Body of pancreas (tissue), 4 donors: ENCODE data around the gene CHN1. TPM values are rescaled to one million over a fixed set of nuclear protein-coding genes. Genes with fewer than 3 reads are reported as not detected.

Experiments
- ATAC-seq: fragments of 150-250 bp; one replicate; pipeline ENCODE4 v1.9.1; 2016
- DNase-seq, 4 donors: peaks; one replicate each; pipeline ENCODE4 v3.0.0-alpha.2; 2019
- H3K27ac ChIP-seq, 4 donors: fragments of 200-600 bp; sonication (generic); 1 replicate in 3 of 4; 2 replicates in 1 of 4; pipeline versions ENCODE4 v1.5.1 to v1.6.1; 2016 to 2019; ENCODE audit warnings: mild to moderate bottlenecking in 1 of 4, mixed read lengths in 1 of 4, moderate library complexity in 1 of 4
- H3K27me3 ChIP-seq, 2 donors: fragments of 200-600 bp; sonication (generic); one replicate each; pipeline ENCODE4 v1.6.0; 2016; ENCODE audit warnings: mild to moderate bottlenecking in 1 of 2
- H3K36me3 ChIP-seq, 2 donors: fragments of 200-600 bp; sonication (generic); replicated peaks in 1 of 2; 2 replicates each; pipeline ENCODE4 v1.5.1; 2016; ENCODE audit warnings: low read depth in 2 of 2; ENCODE audit not compliant: insufficient read depth in 1 of 2
- H3K4me1 ChIP-seq: fragments of 200-600 bp; sonication (generic); one replicate; pipeline ENCODE4 v1.6.0; 2016
- H3K4me3 ChIP-seq, 2 donors: fragments of 200-600 bp; sonication (generic); 1 replicate in 1 of 2; 2 replicates in 1 of 2; pipeline ENCODE4 v1.5.1; 2016 to 2019
- H3K9me3 ChIP-seq, 3 donors: fragments of 200-600 bp; sonication (generic); 1 replicate in 2 of 3; 2 replicates in 1 of 3; pipeline ENCODE4 v1.5.1; 2016
- POLR2A ChIP-seq, 3 donors: fragments of 450-650 bp; IDR thresholded peaks; one replicate each; pipeline ENCODE4 v1.6.1; 2016; ENCODE audit warnings: antibody characterized with exemption in 3 of 3, mild to moderate bottlenecking in 2 of 3
- WGBS, 2 donors: methylation state at CpG; one replicate each; pipeline ENCODE4 v1.1.5; 2017; 5-methylcytosine and 5-hydroxymethylcytosine counted together
- intact Hi-C: fragments of 100-400 bp; cut with DNase I; formaldehyde crosslinking; loops from one replicate; pipeline ENCODE4 v1.15.1; 2023
- total RNA-seq, 2 donors: library from RNA; depleted of rRNA; stranded (reverse); fragments of >200 nt; gene quantifications; one replicate each; pipeline ENCODE4 v1.1.0, GENCODE V29; 2016
- TF ChIP-seq, protein P1 (sequence below), 7 experiments: fragments of 450-650 bp in 4 of 7; fragments of 200-600 bp in 3 of 7; sonication (generic) in 3 of 7; IDR thresholded peaks; one replicate each; pipeline ENCODE4 v1.5.1; 2016 to 2019; ENCODE audit warnings: antibody characterized with exemption in 7 of 7

The CHN1 gene
- total RNA-seq, 2 donors from 2014 or later, result 2.9 to 11.9 TPM

DNA sequence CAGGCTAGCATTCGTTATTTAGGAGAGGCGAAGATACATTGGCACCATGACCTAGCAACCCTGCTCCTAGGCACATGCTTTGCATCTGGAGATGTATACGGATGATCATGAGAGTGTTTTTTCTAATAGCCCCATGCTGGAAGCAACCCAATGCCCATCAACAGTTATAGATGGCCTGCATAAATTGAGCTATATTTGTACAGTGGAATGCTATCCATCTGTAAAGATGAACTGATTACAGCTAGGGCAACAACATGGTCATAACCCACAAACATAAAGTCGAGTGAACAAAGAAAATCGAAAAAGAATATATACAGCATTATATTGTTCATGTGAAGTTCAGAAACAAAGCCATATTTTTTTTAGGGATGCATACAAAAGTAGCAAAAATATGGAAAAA, 220.3 kb downstream of the CHN1 start:
- WGBS, 2 donors, result 83 to 85% methylated on average over 5 of the region's 5 CpGs
- intact Hi-C loops, result no loop called here
- Histone ChIP-seq H3K4me3 (no peak overlapping the region), H3K36me3 (no peaks in the 10 kb centered on the region), H3K27me3 (no peaks in the 10 kb centered on the region), H3K4me1 (no peaks in the 10 kb centered on the region), H3K9me3 (no peaks in the 10 kb centered on the region), H3K27ac (no peak overlapping the region)
- no peak for ATAC-seq
- DNase-seq, result no peak
- no peak for TF ChIP-seq POLR2A (IDR thresholded peaks at IDR 0.05)
- TF ChIP-seq, protein P1, sequence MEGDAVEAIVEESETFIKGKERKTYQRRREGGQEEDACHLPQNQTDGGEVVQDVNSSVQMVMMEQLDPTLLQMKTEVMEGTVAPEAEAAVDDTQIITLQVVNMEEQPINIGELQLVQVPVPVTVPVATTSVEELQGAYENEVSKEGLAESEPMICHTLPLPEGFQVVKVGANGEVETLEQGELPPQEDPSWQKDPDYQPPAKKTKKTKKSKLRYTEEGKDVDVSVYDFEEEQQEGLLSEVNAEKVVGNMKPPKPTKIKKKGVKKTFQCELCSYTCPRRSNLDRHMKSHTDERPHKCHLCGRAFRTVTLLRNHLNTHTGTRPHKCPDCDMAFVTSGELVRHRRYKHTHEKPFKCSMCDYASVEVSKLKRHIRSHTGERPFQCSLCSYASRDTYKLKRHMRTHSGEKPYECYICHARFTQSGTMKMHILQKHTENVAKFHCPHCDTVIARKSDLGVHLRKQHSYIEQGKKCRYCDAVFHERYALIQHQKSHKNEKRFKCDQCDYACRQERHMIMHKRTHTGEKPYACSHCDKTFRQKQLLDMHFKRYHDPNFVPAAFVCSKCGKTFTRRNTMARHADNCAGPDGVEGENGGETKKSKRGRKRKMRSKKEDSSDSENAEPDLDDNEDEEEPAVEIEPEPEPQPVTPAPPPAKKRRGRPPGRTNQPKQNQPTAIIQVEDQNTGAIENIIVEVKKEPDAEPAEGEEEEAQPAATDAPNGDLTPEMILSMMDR (IDR thresholded peaks at IDR 0.05), result no peak

DNA sequence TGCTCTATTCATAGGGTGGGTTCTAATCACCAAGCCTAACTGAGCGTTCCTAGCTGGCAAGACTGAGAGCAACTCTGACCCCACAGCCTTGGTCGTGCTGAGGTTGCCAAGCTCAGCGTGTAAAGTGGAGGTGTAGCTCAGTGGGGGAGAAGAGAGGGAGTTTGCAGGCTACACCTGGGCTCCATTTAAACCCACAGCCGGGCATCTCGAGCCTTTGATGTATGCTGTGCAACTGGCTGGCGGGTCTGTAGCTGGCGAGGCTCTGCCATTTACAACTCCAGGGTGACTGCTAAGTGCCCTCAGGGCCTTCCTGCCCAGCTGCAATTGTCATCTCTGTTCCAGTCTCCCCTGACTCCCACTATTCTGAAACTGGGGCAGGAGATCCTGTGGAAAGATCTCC, 220.9 kb downstream of the CHN1 start:
- 88 to 95% methylated on average over 3 to 7 of the region's 7 CpGs for WGBS, 2 donors
- H3K36me3 ChIP-seq, result no peaks in the 10 kb centered on the region
- ATAC-seq, result no peak
- H3K27me3 ChIP-seq, result no peaks in the 10 kb centered on the region
- no peak overlapping the region for H3K27ac ChIP-seq
- no peak for DNase-seq
- H3K4me3 ChIP-seq, result no peak overlapping the region
- H3K9me3 ChIP-seq, result no peaks in the 10 kb centered on the region
- intact Hi-C loops, result no loop called here
- H3K4me1 ChIP-seq, result no peaks in the 10 kb centered on the region
- TF ChIP-seq, protein P1 (IDR thresholded peaks at IDR 0.05), result no peak
- TF ChIP-seq POLR2A (IDR thresholded peaks at IDR 0.05), result no peak

DNA sequence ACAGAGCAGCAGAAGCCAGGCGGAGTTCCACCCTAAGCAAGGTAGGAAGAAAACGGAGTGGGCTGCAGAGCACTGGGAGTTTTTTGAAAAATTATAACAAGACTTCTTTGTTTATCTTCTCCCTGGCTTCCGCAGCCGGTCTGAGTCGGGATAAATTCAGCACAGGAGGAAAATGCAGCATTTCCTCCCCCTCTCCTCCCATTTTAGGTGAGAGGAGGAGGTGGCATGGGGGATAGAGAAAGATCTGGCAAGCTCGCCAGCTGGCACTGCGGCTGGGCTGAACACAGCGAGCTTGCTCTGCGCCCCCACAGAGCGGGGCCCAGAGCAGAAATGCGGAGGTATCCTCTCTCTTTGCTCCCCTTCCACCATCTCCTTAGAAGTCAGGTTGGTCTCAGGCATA, 223.2 kb downstream of the CHN1 start:
- 54 to 71% methylated on average over 9 to 11 of the region's 11 CpGs for WGBS, 2 donors
- TF ChIP-seq POLR2A (IDR thresholded peaks at IDR 0.05), result no peak
- TF ChIP-seq, protein P1 (IDR thresholded peaks at IDR 0.05), result no peak
- H3K4me1 ChIP-seq, result no peaks in the 10 kb centered on the region
- H3K27ac ChIP-seq, result no peak overlapping the region
- ATAC-seq (no peak), DNase-seq (no peak)
- no peaks in the 10 kb centered on the region for H3K27me3 ChIP-seq
- intact Hi-C loops, result no loop called here
- H3K36me3 ChIP-seq, result no peaks in the 10 kb centered on the region
- no peak overlapping the region for H3K4me3 ChIP-seq
- no peaks in the 10 kb centered on the region for H3K9me3 ChIP-seq

DNA sequence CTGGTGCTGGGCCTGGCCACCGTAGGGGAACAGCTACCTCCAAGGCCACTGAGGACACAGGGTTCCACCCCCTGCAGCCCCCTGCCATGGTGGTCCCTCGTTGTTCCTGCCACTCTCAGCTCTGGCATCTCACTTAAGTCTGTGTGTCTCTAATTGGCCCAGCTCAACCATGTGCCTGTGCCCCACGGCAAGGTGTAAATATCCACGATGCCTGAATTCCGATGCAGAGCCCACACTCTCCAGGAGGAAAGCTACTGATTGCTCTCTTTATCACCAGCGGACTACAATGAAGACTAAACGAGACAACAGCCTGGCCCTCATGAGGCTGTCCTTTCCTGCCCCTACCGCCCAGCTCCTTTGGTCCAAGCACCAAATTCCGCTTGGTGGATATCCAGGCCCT, 223.9 kb downstream of the CHN1 start:
- 86 to 91% methylated on average over 6 to 9 of the region's 9 CpGs for WGBS, 2 donors
- no peaks in the 10 kb centered on the region for H3K9me3 ChIP-seq

DNA sequence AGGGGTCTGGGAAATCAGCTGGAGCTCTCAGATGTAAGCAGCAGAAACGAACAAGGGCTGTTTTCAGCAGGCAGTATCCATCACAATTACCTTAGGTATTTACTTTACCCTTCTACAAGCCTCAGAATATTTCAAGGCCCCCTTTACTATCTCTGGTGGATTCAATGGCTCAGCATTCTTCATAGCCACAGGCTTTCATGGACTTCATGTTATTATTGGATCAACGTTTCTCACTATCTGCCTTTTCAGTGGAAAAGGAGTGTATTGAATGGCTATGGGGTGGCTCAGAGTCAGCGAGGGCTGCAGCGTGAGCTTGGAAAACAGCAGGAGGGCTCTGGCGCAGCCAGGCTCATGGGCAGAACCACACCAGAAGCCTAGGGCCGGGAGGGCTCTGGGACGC, 224.3 kb downstream of the CHN1 start:
- H3K27ac ChIP-seq, result no peak overlapping the region
- no peaks in the 10 kb centered on the region for H3K9me3 ChIP-seq
- intact Hi-C loops, result no loop called here
- H3K27me3 ChIP-seq, result no peaks in the 10 kb centered on the region
- TF ChIP-seq, protein P1 (IDR thresholded peaks at IDR 0.05), result no peak
- no peak for TF ChIP-seq POLR2A (IDR thresholded peaks at IDR 0.05)
- no peaks in the 10 kb centered on the region for H3K36me3 ChIP-seq
- 84% methylated on average over 6 to 7 of the region's 7 CpGs for WGBS, 2 donors
- no peaks in the 10 kb centered on the region for H3K4me1 ChIP-seq
- ATAC-seq (no peak), DNase-seq (no peak)
- no peak overlapping the region for H3K4me3 ChIP-seq

More for the DNA sequence above, 223.9 kb downstream of the CHN1 start:
- ATAC-seq (no peak), DNase-seq (no peak)
- Histone ChIP-seq H3K27ac (no peak overlapping the region), H3K4me1 (no peaks in the 10 kb centered on the region), H3K27me3 (no peaks in the 10 kb centered on the region), H3K4me3 (no peak overlapping the region), H3K36me3 (no peaks in the 10 kb centered on the region)
- intact Hi-C loops, result no loop called here
- TF ChIP-seq, protein P1 (IDR thresholded peaks at IDR 0.05), result no peak
- TF ChIP-seq POLR2A (IDR thresholded peaks at IDR 0.05), result no peak
